ENCODE results near the gene ZSCAN30.

GRCh38 chr18:35334212-35334611 lies 44.2 kb upstream of the ZSCAN30 start:
- TF ChIP-seq HMG20A (CRISPR knock-in tag; conservative IDR thresholded peaks at IDR 0.05) (no peak), CTCF (IDR thresholded peaks at IDR 0.05 in 2 of 3, conservative IDR thresholded peaks at IDR 0.05 in 1 of 3; ENCODE audit: insufficient read depth in 2 of 3, low read depth in 1 of 3, low read length in 3 of 3) (no peak), PATZ1 (CRISPR knock-in tag; IDR thresholded peaks at IDR 0.05; ENCODE audit: borderline replicate concordance) (no peak), ETV1 (tag; conservative IDR thresholded peaks at IDR 0.05; ENCODE audit: low read depth) (no peak), HEY1 (CRISPR knock-in tag; IDR thresholded peaks at IDR 0.05; ENCODE audit: borderline replicate concordance) (no peak), CBX8 (IDR thresholded peaks at IDR 0.05; ENCODE audit: borderline replicate concordance, extremely low read depth, low read depth, low read length, poor library complexity, severe bottlenecking) (no peak), ATF3 (IDR thresholded peaks at IDR 0.05) (no peak), ATF3 (CRISPR knock-in tag; conservative IDR thresholded peaks at IDR 0.05) (no peak), FOXA3 (CRISPR knock-in tag; conservative IDR thresholded peaks at IDR 0.05 in 1 of 2, IDR thresholded peaks at IDR 0.05 in 1 of 2) (no peak)

Data from K562 (cell line).